ENCODE data around the gene BBOX1.

- TF ChIP-seq CTCF (IDR thresholded peaks at IDR 0.05) (no peak), POLR2A (IDR thresholded peaks at IDR 0.05) (no peak)
Measured at GRCh38 chr11:27018902-27019529, 21.6 kb upstream of the BBOX1 start.
